Measurements from ENCODE around the gene PCYT1A.
"Not testable (repeated sequence)": the region's sequence is repeated elsewhere in the genome, so short reads cannot be mapped to it uniquely, and the experiment has no call there.

Gene PCYT1A

GRCh38 chr3:196287440-196288140 lies at the start of gene PCYT1A:
TSS of gene PCYT1A (minus strand) at chr3:196287726. CDS start at chr3:196270531, 17,195 bp downstream.
- DNase-seq (ENCODE audit: low read depth, low spot score), result peak; percentile 72

DNA sequence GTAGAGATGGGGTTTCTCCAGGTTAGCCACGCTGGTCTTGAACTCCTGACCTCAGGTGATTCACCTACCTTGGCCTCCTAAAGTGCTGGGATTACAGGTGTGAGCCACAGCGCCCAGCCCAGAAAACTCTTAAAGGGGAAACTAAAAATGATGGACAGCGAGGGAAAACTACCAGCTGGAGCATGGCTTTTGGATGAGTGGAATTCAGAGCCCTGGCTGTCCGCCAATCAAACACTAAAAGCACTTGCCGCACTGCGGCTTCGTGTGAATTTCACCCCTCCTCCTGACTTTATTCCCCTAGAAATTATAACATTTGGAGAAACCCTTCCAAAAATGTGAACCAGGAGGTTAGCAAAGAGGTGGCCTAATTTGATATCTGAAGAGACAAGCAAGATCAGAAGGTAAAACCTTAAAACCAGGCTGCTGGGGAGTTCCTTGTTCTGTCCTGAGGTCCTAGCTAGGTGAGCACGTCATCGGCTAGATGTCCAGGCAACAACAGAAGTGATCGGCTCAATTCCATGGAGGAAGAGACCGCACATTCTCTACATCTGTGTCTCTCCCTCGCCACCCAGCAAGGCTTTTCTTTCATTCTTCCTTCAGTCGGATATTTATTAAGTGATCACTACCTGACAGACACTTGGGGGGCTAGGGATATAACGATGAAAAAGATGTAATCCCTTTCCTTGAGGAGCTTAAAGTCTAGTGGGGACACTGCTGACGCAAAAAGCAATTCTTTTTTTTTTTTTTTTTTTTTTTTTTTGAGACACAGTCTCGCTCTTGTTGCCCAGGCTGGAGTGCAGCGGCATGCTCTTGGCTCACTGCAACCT lies 49.0 kb upstream of the PCYT1A start:
- no peak for DNase-seq (ENCODE audit: low read depth, low spot score)

GRCh38 chr3:196335503-196335948 lies 48.0 kb upstream of the PCYT1A start:
- no peak for DNase-seq (ENCODE audit: low read depth, low spot score)

DNA sequence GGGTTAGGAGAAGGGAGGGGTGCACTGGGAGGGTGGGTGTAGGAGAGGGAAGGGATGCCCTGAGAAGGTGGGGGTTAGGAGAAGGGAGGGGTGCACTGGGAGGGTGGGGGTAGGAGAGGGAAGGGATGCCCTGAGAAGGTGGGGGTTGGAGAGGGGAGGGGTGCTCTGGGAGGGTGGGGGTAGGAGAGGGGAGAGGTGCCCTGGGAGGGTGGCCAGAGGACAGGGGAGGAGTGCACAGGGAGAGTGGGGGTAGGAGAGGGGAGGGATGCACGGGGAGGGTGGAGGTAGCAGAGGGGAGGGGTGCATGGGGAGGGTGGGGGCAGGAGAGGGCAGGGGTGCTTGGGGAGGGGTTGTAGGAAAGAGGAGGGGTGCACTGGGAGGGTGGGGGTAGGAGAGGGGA lies 47.5 kb upstream of the PCYT1A start:
- no peak for DNase-seq (ENCODE audit: low read depth, low spot score)

DNA sequence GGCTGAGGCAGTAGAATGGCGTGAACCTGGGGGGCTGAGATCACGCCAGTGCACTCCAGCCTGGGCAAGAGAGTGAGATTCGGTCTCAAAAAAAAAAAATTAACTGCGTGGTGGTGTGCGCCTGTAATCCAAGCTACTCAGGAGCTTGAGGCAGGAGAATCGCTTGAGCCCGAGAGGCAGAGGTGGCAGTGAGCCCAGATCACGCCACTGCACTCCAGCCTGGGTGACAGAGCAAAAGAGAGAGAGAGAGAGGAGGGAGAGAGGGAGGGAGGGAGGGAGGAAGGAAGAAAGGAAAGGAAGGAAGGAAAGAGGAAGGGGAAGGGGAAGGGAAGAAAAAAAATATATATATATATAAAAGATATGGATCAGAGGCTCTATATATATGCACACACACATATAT lies 44.6 kb upstream of the PCYT1A start:
- DNase-seq (ENCODE audit: low read depth, low spot score), result no peak

DNA sequence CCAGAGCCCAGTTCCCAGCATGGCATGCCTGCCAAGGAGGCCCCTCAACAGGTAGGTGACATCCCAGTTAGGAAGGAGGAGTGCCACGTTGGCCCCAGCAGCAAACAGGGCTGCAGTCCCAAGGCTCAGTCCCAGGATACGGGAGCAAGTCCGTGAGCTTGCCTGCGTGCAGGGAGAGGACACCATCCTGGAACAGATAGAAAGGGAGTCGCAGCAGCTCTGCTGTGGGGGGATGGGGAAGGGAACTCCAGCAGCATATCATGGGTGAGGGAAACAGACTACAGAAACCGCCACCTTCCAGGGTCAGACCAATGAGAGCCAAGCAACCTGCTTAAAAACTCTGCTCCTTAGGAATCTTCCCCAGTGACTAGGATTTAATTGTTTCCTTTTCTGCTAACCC lies 39.9 kb upstream of the PCYT1A start:
- no peak for DNase-seq (ENCODE audit: low read depth, low spot score)

- no peak for DNase-seq (ENCODE audit: low read depth, low spot score)
Observed at GRCh38 chr3:196326936-196327335, 39.4 kb upstream of the PCYT1A start.

DNA sequence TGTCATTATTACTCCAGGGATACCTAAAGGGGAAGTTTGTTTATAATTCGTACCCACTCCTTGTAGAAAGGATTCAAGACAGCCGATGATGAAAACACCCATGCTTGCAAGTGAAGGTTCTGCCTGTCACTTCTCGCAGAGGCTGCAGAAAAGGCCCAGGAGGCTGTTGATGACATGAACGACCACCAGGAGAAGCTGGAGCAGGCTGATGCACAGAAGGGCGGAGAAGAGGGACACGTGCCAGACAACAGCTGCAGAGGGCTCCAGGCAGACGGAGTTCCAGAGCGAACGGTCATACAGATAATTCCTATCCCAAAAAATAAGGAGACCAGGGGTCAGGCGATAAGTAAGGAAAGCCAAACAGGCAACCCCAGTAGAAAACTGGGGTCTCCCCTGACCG lies 36.2 kb upstream of the PCYT1A start:
- DNase-seq (ENCODE audit: low read depth, low spot score), result no peak

- no peak for DNase-seq (ENCODE audit: low read depth, low spot score)
Observed at GRCh38 chr3:196323016-196323415, 35.5 kb upstream of the PCYT1A start.

DNA sequence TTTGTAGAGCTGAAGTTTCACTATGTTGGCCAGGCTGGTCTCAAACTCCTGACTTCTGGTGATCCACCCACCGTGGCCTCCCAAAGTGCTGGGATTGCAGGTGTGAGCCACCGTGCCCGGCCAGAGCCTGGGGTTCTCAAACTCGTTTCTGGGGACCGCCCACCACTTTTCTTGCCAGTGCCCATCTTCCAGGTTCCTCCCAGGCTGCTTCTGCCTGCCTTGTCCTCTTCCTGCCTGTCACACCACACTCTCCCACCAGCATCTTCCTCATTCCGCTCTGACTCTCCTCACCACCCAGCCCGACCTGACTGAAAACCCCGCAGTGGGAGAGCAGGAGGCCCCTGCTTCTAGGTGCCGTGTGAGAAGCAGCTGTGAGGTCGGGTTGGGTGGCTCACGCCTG lies 33.6 kb upstream of the PCYT1A start:
- DNase-seq (ENCODE audit: low read depth, low spot score), result no peak

GRCh38 chr3:196320137-196320536 lies 32.6 kb upstream of the PCYT1A start:
- DNase-seq (ENCODE audit: low read depth, low spot score), result no peak

GRCh38 chr3:196317687-196318467 lies 30.4 kb upstream of the PCYT1A start, which contains the start of gene DYNLT2B:
TSS of gene DYNLT2B (minus strand) at chr3:196318240. CDS start at chr3:196318152, 88 bp downstream.
- peak; percentile 60 for DNase-seq (ENCODE audit: low read depth, low spot score)

GRCh38 chr3:196316799-196317686 lies 29.5 kb upstream of the PCYT1A start:
- DNase-seq (ENCODE audit: low read depth, low spot score), result not testable (repeated sequence)

GRCh38 chr3:196315821-196316220 lies 28.3 kb upstream of the PCYT1A start:
- DNase-seq (ENCODE audit: low read depth, low spot score), result no peak

GRCh38 chr3:196314597-196314996 lies 27.1 kb upstream of the PCYT1A start:
- DNase-seq (ENCODE audit: low read depth, low spot score), result no peak

DNA sequence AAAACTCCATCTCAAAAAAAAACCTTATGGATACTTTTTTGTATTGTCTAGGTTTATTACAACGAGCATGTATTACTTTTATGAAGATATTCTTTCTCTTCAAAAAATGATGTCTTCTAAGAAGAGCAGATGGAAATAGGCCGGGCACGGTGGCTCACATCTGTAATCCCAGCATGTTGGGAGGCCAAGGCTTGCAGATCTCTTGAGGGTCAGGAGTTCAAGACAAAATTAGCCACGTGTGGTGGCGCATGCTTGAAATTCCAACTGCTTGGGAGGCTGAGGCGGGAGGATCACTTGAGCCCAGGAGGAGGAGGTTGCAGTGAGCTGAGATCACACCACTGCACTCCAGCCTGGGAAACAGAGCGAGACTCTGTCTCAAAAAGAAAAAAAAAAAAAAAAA lies 26.6 kb upstream of the PCYT1A start:
- not testable (repeated sequence) for DNase-seq (ENCODE audit: low read depth, low spot score)

DNA sequence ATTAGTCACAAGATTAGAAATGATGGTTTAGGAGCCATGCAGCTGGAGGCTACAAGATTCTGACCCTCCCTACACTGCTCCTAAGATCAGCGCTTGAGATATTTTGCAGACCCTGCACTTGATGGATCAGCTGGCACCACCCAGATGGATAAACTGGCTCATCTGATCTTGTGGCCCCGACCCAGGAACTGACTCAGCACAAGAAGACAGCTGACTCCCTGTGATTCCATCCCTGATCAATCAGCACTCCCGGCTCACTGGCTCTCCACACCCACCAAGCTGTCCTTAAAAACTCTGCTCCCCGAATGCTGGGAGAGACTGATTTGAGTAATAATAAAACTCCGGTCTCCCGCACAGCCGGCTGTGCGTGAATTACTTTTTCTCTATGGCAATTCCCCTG lies 15.4 kb upstream of the PCYT1A start:
- not testable (repeated sequence) for DNase-seq (ENCODE audit: low read depth, low spot score)

DNA sequence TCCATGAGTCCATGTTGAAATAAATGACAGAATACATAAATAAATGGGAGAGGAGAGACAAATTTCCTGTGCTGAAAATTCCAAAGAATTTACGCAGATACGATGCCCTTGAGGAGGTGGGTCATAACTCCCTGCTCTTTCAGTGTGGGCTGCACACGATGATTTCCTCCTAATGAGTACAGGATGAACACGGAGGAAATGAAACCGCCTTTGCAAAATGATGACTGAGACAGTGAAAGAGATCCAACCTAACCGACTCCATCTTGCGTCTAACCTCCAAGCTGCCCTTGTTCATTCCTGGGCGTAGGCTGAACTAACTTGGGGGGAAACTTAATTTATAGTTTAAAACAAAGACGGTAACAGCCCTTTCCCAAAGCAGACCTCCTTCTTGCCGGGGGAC lies 15.0 kb upstream of the PCYT1A start:
- not testable (repeated sequence) for DNase-seq (ENCODE audit: low read depth, low spot score)

- DNase-seq (ENCODE audit: low read depth, low spot score), result no peak
Observed at GRCh38 chr3:196298521-196298920, 11.0 kb upstream of the PCYT1A start.

GRCh38 chr3:196292286-196292923 lies 4.9 kb upstream of the PCYT1A start:
- no peak for DNase-seq (ENCODE audit: low read depth, low spot score)

- DNase-seq (ENCODE audit: low read depth, low spot score), result no peak
Observed at GRCh38 chr3:196288141-196288460, 575 bp upstream of the PCYT1A start.

Measured in brain pericyte (primary cell).